Erythroblast (primary cell): ENCODE results near the gene PGLYRP1.

Source experiments
- DNase-seq, 2 experiments: peaks; one replicate each; lab custom pipeline; 2025; lab: John Stamatoyannopoulos, UW
- GATA1 ChIP-seq: IDR thresholded peaks from 2 replicates; pipeline ENCODE4 v1.6.1; 2011; ENCODE audit warnings: low read depth, mild to moderate bottlenecking, control low read depth, low read length, moderate library complexity
- POLR2A ChIP-seq: IDR thresholded peaks from 2 replicates; pipeline ENCODE4 v1.6.1; 2011; ENCODE audit warnings: mild to moderate bottlenecking, low read length

The PGLYRP1 gene

DNA sequence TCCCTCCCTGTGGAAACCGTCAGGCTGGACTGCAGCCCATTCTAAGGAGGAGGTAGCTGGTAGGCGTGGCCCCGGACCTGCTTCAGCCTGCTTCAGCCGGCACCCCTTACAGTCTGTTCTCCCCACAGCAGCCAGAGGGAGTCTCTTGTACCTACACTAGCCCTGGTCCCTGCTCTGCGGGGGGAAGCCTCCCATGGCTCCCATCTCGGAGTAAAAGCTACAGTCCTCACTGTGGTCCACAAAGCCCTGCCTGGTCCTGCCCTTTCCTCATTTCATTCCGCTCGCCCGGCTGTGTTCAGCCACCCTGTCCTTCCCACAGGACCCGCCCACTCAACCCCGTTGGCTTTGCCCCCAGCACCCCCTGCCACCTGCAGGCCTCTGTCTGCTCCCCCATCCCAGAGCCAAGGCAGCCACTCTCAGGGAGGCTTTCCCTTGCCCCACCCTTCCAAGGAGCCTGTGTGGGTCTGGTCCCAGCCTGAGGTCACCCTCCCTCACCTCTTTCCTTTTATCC is 1.3 kb downstream of the PGLYRP1 start:
- no peak for DNase-seq
- no peak for TF ChIP-seq POLR2A
- no peak for TF ChIP-seq GATA1

DNA sequence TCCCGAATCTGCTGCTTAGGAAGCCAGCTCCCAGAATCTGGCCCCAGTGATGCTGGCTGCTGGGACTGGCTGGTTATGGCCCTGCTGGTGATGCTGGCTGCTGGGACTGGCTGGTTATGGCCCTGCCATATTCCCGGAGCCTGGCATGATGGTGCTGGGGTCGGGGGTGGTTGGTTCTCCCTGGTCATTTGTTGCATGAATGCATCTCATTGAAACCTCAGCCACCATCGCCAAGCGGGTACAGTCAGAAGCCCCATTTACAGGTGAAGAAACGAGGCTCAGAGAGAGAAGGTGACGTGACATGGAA is 2.1 kb downstream of the PGLYRP1 start:
- TF ChIP-seq POLR2A (no peak), GATA1 (no peak)

GRCh38 chr19:46019270-46019669 is 3.6 kb downstream of the PGLYRP1 start:
- TF ChIP-seq POLR2A = no peak
- DNase-seq = no peak

More for the DNA sequence above, 2.1 kb downstream of the PGLYRP1 start:
- DNase-seq = no peak

DNA sequence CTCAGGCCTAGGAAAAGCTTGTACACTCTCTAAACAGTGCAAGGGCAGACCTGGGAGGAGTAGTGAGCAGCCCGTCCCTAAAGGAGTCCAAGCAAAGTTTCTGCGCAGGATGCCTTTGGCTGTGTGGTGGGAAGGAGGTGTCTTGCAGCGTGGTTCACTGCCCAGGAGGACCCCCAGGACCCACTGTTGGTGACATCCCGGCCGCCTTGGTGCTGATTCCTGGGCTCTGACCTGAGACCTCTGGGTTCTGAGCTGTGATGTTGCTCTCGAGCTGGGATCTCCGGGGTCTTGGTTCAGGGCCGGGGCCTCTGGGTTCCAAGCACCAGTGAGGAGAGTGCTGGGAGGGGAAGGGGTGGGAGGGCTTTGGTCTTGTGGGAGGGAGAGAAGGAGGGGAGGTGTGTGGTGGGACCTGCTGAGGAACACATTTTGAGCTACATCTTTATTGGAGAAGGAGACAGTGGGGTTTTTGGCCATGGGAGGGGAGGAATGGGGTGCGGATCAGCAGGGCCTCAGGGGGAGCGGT is 4.1 kb downstream of the PGLYRP1 start:
- no peak for DNase-seq
- TF ChIP-seq GATA1 = no peak
- TF ChIP-seq POLR2A = no peak

GRCh38 chr19:46017874-46018675 is 4.8 kb downstream of the PGLYRP1 start:
- TF ChIP-seq POLR2A = no peak
- TF ChIP-seq GATA1 = no peak
- DNase-seq = no peak

DNA sequence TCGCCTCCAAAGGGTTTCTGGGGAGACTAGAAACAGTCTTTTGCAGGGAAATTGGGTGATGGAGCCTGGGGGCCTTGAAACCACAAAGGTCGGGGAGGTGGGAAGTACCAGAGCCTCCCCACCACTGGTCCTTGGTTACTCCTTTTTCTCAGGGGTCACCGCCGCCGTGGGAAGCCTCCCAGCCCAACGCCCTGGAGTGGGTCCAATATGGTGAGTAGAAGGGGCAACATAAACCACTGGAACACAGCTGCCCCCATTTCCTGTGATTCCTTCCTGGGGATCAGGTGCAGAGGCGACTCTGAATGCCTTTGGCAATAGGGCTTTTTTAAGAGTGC is 5.8 kb downstream of the PGLYRP1 start:
- TF ChIP-seq GATA1 (no peak), POLR2A (no peak)
- no peak for DNase-seq

DNA sequence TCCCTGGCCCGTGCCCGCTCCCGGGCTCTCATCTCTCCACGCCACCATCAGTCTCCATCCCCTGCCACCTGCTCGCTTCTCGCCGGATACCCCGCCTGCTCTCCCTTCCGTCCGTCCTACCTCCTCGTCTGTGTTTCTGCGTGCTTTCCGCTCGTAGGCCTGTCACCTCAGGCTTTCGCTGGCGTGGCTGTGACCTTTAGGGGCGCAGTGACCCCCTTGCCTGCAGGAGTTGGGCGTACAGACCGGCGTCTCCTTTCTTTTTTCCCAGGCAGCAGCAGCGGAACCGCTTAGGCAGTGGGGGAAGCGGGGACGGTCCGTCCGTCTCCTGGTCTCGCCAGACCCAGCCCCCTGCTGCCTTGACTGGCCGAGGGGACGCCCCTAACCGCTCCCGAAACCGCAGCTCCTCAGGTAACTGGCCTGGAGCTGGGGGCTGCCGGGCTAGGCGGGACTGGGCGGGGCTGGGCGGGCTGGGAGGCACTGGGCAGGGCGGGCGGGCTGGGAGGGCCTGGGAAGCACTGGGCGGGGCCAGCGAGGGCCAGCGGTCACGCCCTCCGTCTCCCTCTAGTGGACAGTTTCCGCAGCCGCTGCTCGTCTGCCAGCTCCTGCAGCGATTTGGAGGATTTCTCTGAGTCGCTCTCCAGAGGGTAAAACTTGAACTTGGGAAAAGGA is 6.3 kb downstream of the PGLYRP1 start:
- TF ChIP-seq GATA1 (no peak), POLR2A (no peak)
- peak; percentile 83 to 92 for DNase-seq

DNA sequence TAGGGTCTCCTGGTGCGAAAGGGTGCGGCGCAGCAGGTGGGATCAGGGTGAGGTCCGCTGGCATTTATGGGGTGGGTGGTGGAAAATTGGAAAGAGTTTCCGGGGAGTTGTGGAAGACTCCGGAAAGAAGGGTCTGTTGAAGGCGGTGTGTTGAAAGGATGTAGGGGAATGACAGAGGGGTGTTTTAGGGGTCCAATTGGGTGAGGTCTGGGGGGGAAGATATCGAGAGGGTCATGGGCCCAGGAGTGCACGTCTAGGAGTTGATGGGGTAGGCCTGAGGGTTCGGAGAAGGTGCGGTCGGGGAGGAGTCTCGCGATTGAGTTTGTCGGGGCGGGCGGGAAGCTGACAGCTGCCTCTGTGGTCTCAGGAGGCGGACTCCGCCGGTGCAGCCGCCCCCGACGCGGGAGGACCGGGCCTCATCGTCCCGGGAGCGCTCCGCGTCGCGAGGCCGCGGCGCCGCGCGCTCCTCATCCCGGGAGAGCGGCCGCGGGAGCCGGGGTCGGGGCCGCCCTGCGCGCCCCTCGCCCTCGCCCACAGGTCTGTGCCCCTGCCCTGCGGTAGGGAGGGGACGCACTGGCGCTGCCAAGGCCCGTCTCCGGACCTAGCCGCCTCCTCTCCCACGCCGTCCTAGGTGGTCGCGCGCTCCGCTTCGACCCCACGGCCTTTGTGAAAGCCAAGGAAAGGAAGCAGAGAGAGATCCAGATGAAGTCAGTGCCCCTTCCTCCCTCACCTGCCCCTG is 7.0 kb downstream of the PGLYRP1 start:
- TF ChIP-seq POLR2A = no peak
- TF ChIP-seq GATA1 = no peak
- DNase-seq = peak; percentile 22 to 31

DNA sequence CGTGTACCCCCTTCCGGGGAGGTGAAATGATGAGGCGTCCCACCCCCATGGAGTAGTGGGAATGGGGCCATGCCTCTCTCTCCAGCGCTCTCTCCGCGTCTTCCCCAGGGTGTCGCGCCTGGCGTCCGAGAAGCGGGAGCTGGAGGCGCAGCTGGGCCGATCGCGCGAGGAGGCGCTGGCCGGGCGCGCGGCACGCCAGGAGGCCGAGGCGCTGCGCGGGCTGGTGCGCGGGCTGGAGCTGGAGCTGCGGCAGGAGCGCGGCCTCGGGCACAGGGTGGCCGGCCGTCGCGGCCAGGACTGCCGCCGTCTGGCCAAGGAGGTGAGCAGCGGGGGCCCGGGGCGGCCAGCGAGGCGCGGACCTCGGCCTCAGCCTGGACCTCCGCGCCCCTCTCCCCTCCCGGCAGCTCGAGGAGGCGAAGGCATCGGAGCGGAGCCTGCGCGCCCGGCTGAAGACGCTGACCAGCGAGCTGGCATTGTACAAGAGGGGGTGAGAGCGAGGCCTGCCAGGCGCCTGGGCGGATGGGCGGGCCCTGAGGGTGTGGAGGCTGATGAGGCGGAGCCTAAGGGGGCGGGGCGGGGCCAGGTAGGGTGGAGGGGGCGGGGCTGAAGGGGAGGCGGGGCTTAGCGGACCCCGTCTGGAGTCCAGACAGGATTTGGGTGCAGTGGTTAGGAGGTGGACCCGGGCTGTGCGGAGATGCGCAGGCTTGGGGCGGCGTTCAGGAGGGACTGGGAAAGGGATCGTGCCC is 7.7 kb downstream of the PGLYRP1 start:
- TF ChIP-seq GATA1 = no peak
- TF ChIP-seq POLR2A = no peak
- DNase-seq = peak; percentile 55 to 67

- TF ChIP-seq GATA1 = no peak
- TF ChIP-seq POLR2A = no peak
- no peak for DNase-seq
These were observed 8.3 kb downstream of the PGLYRP1 start for GRCh38 chr19:46014534-46014933.

DNA sequence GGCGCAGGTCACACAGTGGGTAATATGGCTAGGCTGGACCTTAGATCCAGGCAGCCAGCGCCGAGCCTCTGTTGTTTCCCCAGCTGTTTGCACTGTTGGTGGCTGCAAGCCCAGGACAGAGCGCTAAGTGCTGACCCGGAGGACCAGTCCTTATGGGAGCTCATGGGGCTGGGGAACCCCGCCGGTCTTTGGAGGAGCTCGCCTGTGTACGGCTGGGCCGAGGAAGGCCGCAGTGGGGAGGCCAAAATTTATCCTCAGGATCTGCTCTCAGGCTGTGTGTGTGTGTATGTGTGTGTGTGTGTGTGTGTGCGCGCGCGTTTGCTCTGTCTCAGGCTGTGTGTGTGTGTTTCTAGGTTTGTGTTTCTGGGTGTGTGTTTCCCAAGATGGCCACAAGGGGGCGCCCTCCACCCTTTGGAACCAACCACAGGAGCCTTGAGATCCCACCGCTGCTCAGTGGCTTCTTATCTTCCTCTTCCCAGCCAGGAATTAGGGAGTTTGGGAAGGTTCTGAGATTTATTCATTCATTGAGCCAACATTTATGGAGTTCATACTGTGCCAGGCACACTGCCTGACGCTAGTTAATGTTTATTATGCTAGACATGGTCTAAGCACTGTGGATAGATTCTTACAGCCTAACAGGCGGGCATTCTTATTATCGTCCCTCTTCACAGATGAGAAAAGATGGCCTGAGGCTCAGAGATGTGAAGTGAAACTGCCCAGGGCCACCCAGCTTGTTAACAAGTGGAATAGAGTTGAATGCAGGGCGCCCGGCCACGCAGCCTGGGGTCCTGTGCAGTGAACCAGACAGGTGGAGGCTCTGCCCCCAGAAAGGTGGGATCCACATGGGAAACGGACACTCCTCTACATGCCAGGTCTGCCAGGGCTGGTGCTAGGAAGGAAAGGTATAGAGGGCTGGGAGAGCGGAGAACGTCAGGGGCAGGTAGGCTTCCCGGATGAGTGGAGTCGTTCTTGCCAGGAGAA is 13.0 kb downstream of the PGLYRP1 start:
- DNase-seq = peak; percentile 71 to 82
- TF ChIP-seq GATA1 = no peak
- TF ChIP-seq POLR2A = no peak

GRCh38 chr19:46006411-46006810 is 16.4 kb downstream of the PGLYRP1 start:
- TF ChIP-seq GATA1 (no peak), POLR2A (no peak)
- no peak for DNase-seq
